H1 (cell line): ENCODE results near the gene GUCA1A. TPM values are rescaled to one million over a fixed set of nuclear protein-coding genes. Genes with fewer than 3 reads are reported as not detected.

Source experiments
- CTCF ChIA-PET: fragments of 300-600 bp; sonication (Branson Sonifier 250); formaldehyde crosslinking; loops from one replicate; lab custom pipeline; 2021; ENCODE audit not compliant: partially characterized antibody; lab: Charles Lee
- POLR2A ChIA-PET: fragments of 300-600 bp; sonication (Branson Sonifier 250); formaldehyde crosslinking; loops from one replicate; lab custom pipeline; 2021; ENCODE audit warnings: inconsistent platforms; ENCODE audit not compliant: partially characterized antibody; lab: Charles Lee
- DNase-seq, 2 experiments: peaks; one replicate each; pipeline versions ENCODE4 v3.0.0 to v3.0.0-alpha.2; 2010 to 2022; ENCODE audit warnings: low spot score in 2 of 2, low read depth in 1 of 2, mixed read lengths in 1 of 2
- FAIRE-seq: peaks from 2 replicates; lab custom pipeline; 2011; peaks lifted over from hg19 to GRCh38; lab: Jason Lieb, UNC
- H2AFZ ChIP-seq: 2 replicates; pipeline ENCODE4 v1.8.1; 2012; ENCODE audit warnings: low read length, inconsistent platforms
- H2AK5ac ChIP-seq: 2 replicates; pipeline ENCODE4 v1.6.1; 2013; ENCODE audit warnings: low read depth, low read length
- H2BK120ac ChIP-seq: replicated peaks from 2 replicates; pipeline ENCODE3; 2013; ENCODE audit warnings: low read depth, low read length, inconsistent platforms
- H2BK12ac ChIP-seq: 2 replicates; pipeline ENCODE4 v1.6.1; 2013; ENCODE audit warnings: low read depth, low read length
- H2BK15ac ChIP-seq: 2 replicates; pipeline ENCODE4 v1.6.1; 2013; ENCODE audit warnings: low read length
- H2BK20ac ChIP-seq: 2 replicates; pipeline ENCODE4 v1.6.1; 2013; ENCODE audit warnings: low read length
- H2BK5ac ChIP-seq: 2 replicates; pipeline ENCODE4 v1.6.1; 2013; ENCODE audit warnings: low read depth, low read length
- H3K14ac ChIP-seq: 2 replicates; pipeline ENCODE4 v1.6.1; 2013; ENCODE audit warnings: inconsistent platforms; ENCODE audit not compliant: insufficient read length
- H3K18ac ChIP-seq: 2 replicates; pipeline ENCODE4 v1.6.1; 2013; ENCODE audit warnings: low read length; ENCODE audit errors: extremely low read depth
- H3K23ac ChIP-seq: 2 replicates; pipeline ENCODE4 v1.6.1; 2013; ENCODE audit warnings: inconsistent platforms; ENCODE audit not compliant: insufficient read length
- H3K23me2 ChIP-seq: 2 replicates; pipeline ENCODE4 v1.6.1; 2013; ENCODE audit warnings: low read depth, low read length
- H3K27ac ChIP-seq: 2 replicates; pipeline ENCODE4 v1.6.1; 2011; ENCODE audit warnings: low read depth, low read length, inconsistent platforms
- H3K27me3 ChIP-seq, 4 experiments: replicated peaks in 1 of 4; 1 replicate in 1 of 4; 2 replicates in 3 of 4; pipeline versions ENCODE4 v1.6.1 to v1.8.1; 2011 to 2013; ENCODE audit warnings: low read length in 3 of 4, mild to moderate bottlenecking in 3 of 4, inconsistent platforms in 2 of 4, mixed read lengths in 2 of 4, moderate library complexity in 1 of 4; ENCODE audit not compliant: control insufficient read depth in 3 of 4, insufficient read depth in 3 of 4; ENCODE audit errors: extremely low read depth in 1 of 4
- H3K36me3 ChIP-seq, 4 experiments: 2 replicates each; pipeline versions ENCODE4 v1.6.1 to v1.8.1; 2011 to 2013; ENCODE audit warnings: mild to moderate bottlenecking in 4 of 4, low read length in 3 of 4, moderate library complexity in 2 of 4, control low read depth in 1 of 4, inconsistent platforms in 1 of 4; ENCODE audit not compliant: insufficient read depth in 4 of 4, control insufficient read depth in 2 of 4
- H3K4ac ChIP-seq: replicated peaks from 2 replicates; pipeline ENCODE3; 2013; ENCODE audit warnings: low read length, low read depth, mixed read lengths, inconsistent platforms; ENCODE audit not compliant: insufficient read length
- H3K4me1 ChIP-seq, 4 experiments: replicated peaks in 1 of 4; 1 replicate in 1 of 4; 2 replicates in 3 of 4; pipeline versions ENCODE4 v1.6.1 to v1.8.1; 2011 to 2013; ENCODE audit warnings: low read length in 3 of 4, inconsistent platforms in 2 of 4, mixed read lengths in 1 of 4; ENCODE audit not compliant: insufficient read depth in 4 of 4, control insufficient read depth in 3 of 4
- H3K4me2 ChIP-seq, 2 experiments: 2 replicates each; pipeline versions ENCODE4 v1.6.1 to v1.8.1; 2011 to 2013; ENCODE audit warnings: low read depth in 2 of 2, low read length in 2 of 2, control low read depth in 1 of 2, inconsistent platforms in 1 of 2, mild to moderate bottlenecking in 1 of 2; ENCODE audit not compliant: insufficient read depth in 1 of 2
- H3K4me3 ChIP-seq, 4 experiments: fragments of 200-600, 300-600 bp in 1 of 4; sonication (generic), shearing (Covaris generic), sonication (Bioruptor Twin) in 1 of 4; 2 replicates each; pipeline versions ENCODE4 v1.5.1 to v1.8.1; 2011 to 2016; ENCODE audit warnings: low read length in 4 of 4, low read depth in 3 of 4, control low read depth in 2 of 4, inconsistent platforms in 2 of 4, mild to moderate bottlenecking in 2 of 4, mixed read lengths in 1 of 4, moderate library complexity in 1 of 4; ENCODE audit not compliant: insufficient read depth in 2 of 4; ENCODE audit errors: extremely low read depth in 1 of 4
- H3K56ac ChIP-seq: replicated peaks from 2 replicates; pipeline ENCODE3; 2013; ENCODE audit warnings: low read depth, mild to moderate bottlenecking, mixed read lengths, low read length, inconsistent platforms; ENCODE audit not compliant: insufficient read length
- H3K79me1 ChIP-seq: 2 replicates; pipeline ENCODE4 v1.6.1; 2013; ENCODE audit warnings: low read depth, low read length, control low read depth
- H3K79me2 ChIP-seq, 2 experiments: 2 replicates each; pipeline versions ENCODE4 v1.6.1 to v1.8.1; 2012 to 2013; ENCODE audit warnings: low read length in 2 of 2, mild to moderate bottlenecking in 2 of 2, inconsistent platforms in 1 of 2; ENCODE audit not compliant: insufficient read depth in 2 of 2, control insufficient read depth in 1 of 2
- H3K9ac ChIP-seq, 4 experiments: replicated peaks in 1 of 4; 1 replicate in 1 of 4; 2 replicates in 3 of 4; pipeline versions ENCODE4 v1.6.1 to v1.8.1; 2011 to 2013; ENCODE audit warnings: low read depth in 3 of 4, low read length in 3 of 4, control low read depth in 2 of 4, mild to moderate bottlenecking in 2 of 4, moderate library complexity in 2 of 4, inconsistent platforms in 1 of 4; ENCODE audit errors: extremely low read depth in 1 of 4
- H3K9me3 ChIP-seq, 2 experiments: 2 replicates each; pipeline versions ENCODE4 v1.6.1 to v1.8.1; 2012 to 2013; ENCODE audit warnings: mild to moderate bottlenecking in 2 of 2, moderate library complexity in 2 of 2, control low read depth in 1 of 2, inconsistent platforms in 1 of 2, low read depth in 1 of 2, low read length in 1 of 2, mixed read lengths in 1 of 2; ENCODE audit not compliant: insufficient read depth in 2 of 2
- H4K20me1 ChIP-seq, 2 experiments: replicated peaks in 1 of 2; 2 replicates each; pipeline versions ENCODE3 to v1.8.1; 2011 to 2013; ENCODE audit warnings: inconsistent platforms in 2 of 2, low read length in 2 of 2, mild to moderate bottlenecking in 1 of 2; ENCODE audit not compliant: insufficient read depth in 2 of 2, control insufficient read depth in 1 of 2
- H4K5ac ChIP-seq: 2 replicates; pipeline ENCODE4 v1.6.1; 2013; ENCODE audit warnings: low read length, low read depth, mixed read lengths, inconsistent platforms; ENCODE audit not compliant: insufficient read length
- H4K8ac ChIP-seq: 2 replicates; pipeline ENCODE4 v1.8.0; 2013; ENCODE audit warnings: mild to moderate bottlenecking, moderate library complexity, low read length, inconsistent platforms; ENCODE audit not compliant: insufficient read depth; ENCODE audit errors: extremely low read depth
- H4K91ac ChIP-seq: replicated peaks from 2 replicates; pipeline ENCODE3; 2013; ENCODE audit warnings: low read length, mixed read lengths, inconsistent platforms; ENCODE audit not compliant: insufficient read length
- BACH1 ChIP-seq: IDR thresholded peaks from 2 replicates; pipeline ENCODE4 v1.6.1; 2012; ENCODE audit warnings: low read length, improper control_type of control experiment
- BRCA1 ChIP-seq: IDR thresholded peaks from 2 replicates; pipeline ENCODE4 v1.6.1; 2012; ENCODE audit warnings: low read depth, low read length, improper control_type of control experiment
- CBX8 ChIP-seq: fragments of 300-800, 300-1000 bp; sonication (generic); IDR thresholded peaks from 2 replicates; pipeline ENCODE4 v1.7.1; 2016; ENCODE audit warnings: low read depth, low read length, borderline replicate concordance
- CTBP2 ChIP-seq: IDR thresholded peaks from 2 replicates; pipeline ENCODE4 v1.7.0; 2011; ENCODE audit warnings: borderline replicate concordance, mild to moderate bottlenecking, moderate library complexity, mixed read lengths, low read length; ENCODE audit not compliant: insufficient read depth, insufficient read length
- EGR1 ChIP-seq: IDR thresholded peaks from 2 replicates; pipeline ENCODE4 v1.6.1; 2011; ENCODE audit warnings: low read depth, low read length, borderline replicate concordance
- EP300 ChIP-seq, 2 experiments: IDR thresholded peaks; 1 replicate in 1 of 2; 2 replicates in 1 of 2; pipeline ENCODE4 v1.6.1; 2011 to 2012; ENCODE audit warnings: low read depth in 2 of 2, low read length in 2 of 2, mild to moderate bottlenecking in 2 of 2, borderline replicate concordance in 1 of 2, inconsistent platforms in 1 of 2, moderate library complexity in 1 of 2
- KDM1A ChIP-seq: fragments of 200-600, 300-600 bp; sonication (generic); IDR thresholded peaks from 2 replicates; pipeline ENCODE4 v1.7.1; 2016; ENCODE audit warnings: mild to moderate bottlenecking, low read length, borderline replicate concordance
- RFX5 ChIP-seq: IDR thresholded peaks from 2 replicates; pipeline ENCODE4 v1.6.1; 2011; ENCODE audit warnings: low read depth, low read length, improper control_type of control experiment, borderline replicate concordance
- RXRA ChIP-seq: IDR thresholded peaks from 2 replicates; pipeline ENCODE4 v1.6.1; 2011; ENCODE audit warnings: low read depth, mild to moderate bottlenecking, low read length, moderate library complexity; ENCODE audit not compliant: insufficient read depth
- SIN3A ChIP-seq, 2 experiments: IDR thresholded peaks in 1 of 2; conservative IDR thresholded peaks in 1 of 2; 2 replicates each; pipeline ENCODE4 v1.6.1; 2011 to 2012; ENCODE audit warnings: low read length in 2 of 2, improper control_type of control experiment in 1 of 2, low read depth in 1 of 2, mild to moderate bottlenecking in 1 of 2
- WGBS, 2 experiments: shearing (Covaris generic) in 1 of 2; methylation state at CpG; one replicate each; pipeline versions ENCODE4 v1.1.6 to v1.1.7; 2013 to 2015; ENCODE audit warnings: low lambda C conversion rate in 2 of 2, mixed read lengths in 2 of 2, inconsistent platforms in 1 of 2, low coverage in 1 of 2, missing lambda C conversion rate in 1 of 2; ENCODE audit not compliant: insufficient replicate concordance in 2 of 2, insufficient coverage in 1 of 2, insufficient read length in 1 of 2; ENCODE audit errors: extremely low coverage in 1 of 2, missing lambda C conversion rate in 1 of 2; 5-methylcytosine and 5-hydroxymethylcytosine counted together
- polyA plus RNA-seq, 7 experiments: library from polyadenylated mRNA; depleted of rRNA in 3 of 7; stranded (reverse) in 5 of 7; unstranded in 2 of 7; fragments of >200 nt in 5 of 7; fragments of 200-250 nt in 2 of 7; gene quantifications; 1 replicate in 5 of 7; 2 replicates in 1 of 7; 4 replicates in 1 of 7; pipeline versions ENCODE4 v1.2.1 to v1.2.3, GENCODE V29; 2011 to 2013; ENCODE audit warnings: missing spikeins in 2 of 7, mixed read lengths in 2 of 7
- total RNA-seq: library from RNA; stranded (reverse); fragmentation: NEBNext Ultra II Directional; extraction: Animal tissue kit (Norgen Biotek cat#: 25700); gene quantifications from 2 replicates; pipeline ENCODE4 v1.2.1, GENCODE V29; 2021
- TF ChIP-seq, protein P1 (sequence below): IDR thresholded peaks from 2 replicates; pipeline ENCODE4 v1.6.1; 2011; ENCODE audit warnings: low read depth, mild to moderate bottlenecking, low read length; ENCODE audit not compliant: insufficient read depth

GUCA1A gene
- total and polyA plus RNA-seq, 2 of the 8 experiments (the other 6 are each of a cell fraction or from before 2014, with no cell fraction given), result 4.6 to 24.6 TPM

DNA sequence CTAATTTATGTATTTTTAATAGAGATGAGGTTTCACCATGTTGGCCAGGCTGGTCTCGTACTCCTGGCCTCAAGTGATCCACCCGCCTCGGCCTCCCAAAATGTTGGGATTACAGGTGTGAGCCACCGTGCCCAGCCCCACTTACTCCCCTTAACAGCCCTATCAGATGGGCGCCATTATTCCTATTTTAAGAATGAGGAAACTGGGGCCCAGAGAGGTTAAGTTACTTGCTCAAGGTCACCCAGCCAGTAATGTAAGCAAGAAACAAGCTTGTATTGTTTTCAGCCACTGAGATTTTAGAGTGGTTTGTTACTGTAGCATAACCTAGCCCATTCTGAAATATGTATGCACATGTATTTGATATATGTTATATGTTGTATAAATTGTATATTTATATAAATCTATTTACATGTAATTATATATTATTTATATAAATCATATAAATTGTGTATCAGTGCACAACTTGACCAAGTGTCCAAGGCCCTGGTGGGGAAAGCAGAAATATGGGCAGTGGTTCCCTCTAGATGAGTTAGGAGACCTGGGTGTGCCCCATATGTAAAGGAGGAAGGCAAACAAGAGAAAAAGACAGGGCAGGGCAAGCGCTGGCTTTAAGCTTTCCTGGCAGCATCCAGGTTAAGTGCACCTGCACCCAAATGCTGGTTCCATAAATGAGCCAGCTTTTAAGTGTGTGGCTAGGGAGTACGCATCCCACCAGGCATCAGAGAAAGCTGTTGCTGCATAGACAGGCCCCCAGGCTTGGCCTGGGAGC is 1.2 kb upstream of the GUCA1A start:
- FAIRE-seq, result no peak
- Histone ChIP-seq H3K14ac (no peak overlapping the region), H3K18ac (no peak overlapping the region), H3K4ac (no peak overlapping the region), H3K23me2 (no peaks in the 10 kb centered on the region), H4K8ac (no peak overlapping the region), H2BK12ac (no peak overlapping the region), H2BK20ac (no peak overlapping the region), H4K20me1 (no peaks in the 10 kb centered on the region), H4K91ac (no peak overlapping the region), H2AK5ac (no peak overlapping the region), H3K9me3 (no peaks in the 10 kb centered on the region), H3K36me3 (no peaks in the 10 kb centered on the region), H3K23ac (no peak overlapping the region), H3K27me3 (no peaks in the 10 kb centered on the region; a peak in 2 of 7 replicates), H3K79me1 (no peaks in the 10 kb centered on the region), H3K4me2 (no peak overlapping the region), H3K4me1 (peaks cover 2 to 5% (median 4%) of the 10 kb centered on the region in 4 experiments), H2AFZ (no peak overlapping the region), H3K56ac (no peak overlapping the region), H2BK15ac (no peak overlapping the region), H3K9ac (no peak overlapping the region), H3K79me2 (no peaks in the 10 kb centered on the region), H2BK5ac (no peak overlapping the region), H2BK120ac (no peak overlapping the region), H4K5ac (no peak overlapping the region), H3K4me3 (no peak overlapping the region), H3K27ac (no peak overlapping the region)
- POLR2A ChIA-PET, result interaction anchor here (0.5 to 1.5 kb wide), 4 partner anchors 12 to 98 kb away, joined by 3 to 7 read pairs (median 4); no protein-coding TSS in a partner anchor
- TF ChIP-seq BRCA1 (no peak), KDM1A (no peak), SIN3A (conservative IDR thresholded peaks at IDR 0.05 in 1 of 2, IDR thresholded peaks at IDR 0.05 in 1 of 2; ENCODE audit: low read depth in 1 of 2, low read length in 2 of 2) (no peak), EGR1 (no peak), CTBP2 (no peak), EP300 (IDR thresholded peaks at IDR 0.05; ENCODE audit: borderline replicate concordance in 1 of 2, low read depth in 2 of 2, low read length in 2 of 2) (no peak), RFX5 (no peak), CBX8 (no peak), BACH1 (no peak), RXRA (no peak)
- TF ChIP-seq, protein P1, sequence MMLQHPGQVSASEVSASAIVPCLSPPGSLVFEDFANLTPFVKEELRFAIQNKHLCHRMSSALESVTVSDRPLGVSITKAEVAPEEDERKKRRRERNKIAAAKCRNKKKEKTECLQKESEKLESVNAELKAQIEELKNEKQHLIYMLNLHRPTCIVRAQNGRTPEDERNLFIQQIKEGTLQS, result no peak
- WGBS, 2 experiments, result 87% methylated on average over 7 of the region's 7 CpGs; no CpG with 5 or more reads in 1 of the 2 experiments
- DNase-seq, result no peak
- CTCF ChIA-PET, result interaction anchor here (0.9 to 11.2 kb wide), 5 partner anchors 43 to 96 kb away, joined by 3 to 224 read pairs (median 5); no protein-coding TSS in a partner anchor
